HL-60 (cell line): ENCODE results near the gene ARF5.

ENCODE experiments used
- DNase-seq, 2 experiments: peaks; one replicate each; pipeline ENCODE4 v3.0.0-alpha.2; 2010 to 2020; ENCODE audit warnings: low read depth in 1 of 2, low spot score in 1 of 2
- H3K27ac ChIP-seq: fragments of 250-450 bp; sonication (Bioruptor Pico); replicated peaks from 2 replicates; pipeline ENCODE4 v1.5.1; 2020; ENCODE audit warnings: mild to moderate bottlenecking, moderate library complexity
- H3K27me3 ChIP-seq: fragments of 250-450 bp; sonication (Bioruptor Pico); 2 replicates; pipeline ENCODE4 v1.5.1; 2021; ENCODE audit warnings: mild to moderate bottlenecking, moderate library complexity; ENCODE audit not compliant: insufficient read depth, poor library complexity, severe bottlenecking
- H3K4me3 ChIP-seq: replicated peaks from 2 replicates; pipeline ENCODE4 v1.5.1; 2011; ENCODE audit warnings: mild to moderate bottlenecking, control low read depth, low read length; ENCODE audit not compliant: insufficient read depth
- GABPA ChIP-seq: IDR thresholded peaks from 2 replicates; pipeline ENCODE4 v1.6.1; 2012; ENCODE audit warnings: low read depth
- POLR2AphosphoS5 ChIP-seq: IDR thresholded peaks from 2 replicates; pipeline ENCODE4 v1.6.1; 2012; ENCODE audit warnings: low read depth
- REST ChIP-seq: IDR thresholded peaks from 2 replicates; pipeline ENCODE4 v1.6.1; 2012; ENCODE audit warnings: low read depth; ENCODE audit not compliant: insufficient replicate concordance
- SPI1 ChIP-seq: IDR thresholded peaks from 2 replicates; pipeline ENCODE4 v1.6.1; 2012; ENCODE audit warnings: low read depth, mild to moderate bottlenecking, borderline replicate concordance
- TF ChIP-seq, protein P1 (sequence below): IDR thresholded peaks from one replicate; pipeline ENCODE4 v1.5.1; 2011; ENCODE audit warnings: low read length, control low read depth, inconsistent platforms; ENCODE audit not compliant: insufficient read depth

The ARF5 gene

GRCh38 chr7:127608446-127608845 lies 20.2 kb downstream of the ARF5 start:
- DNase-seq = no peak
- TF ChIP-seq POLR2AphosphoS5 (no peak), SPI1 (no peak), REST (no peak)
- TF ChIP-seq, protein P1, sequence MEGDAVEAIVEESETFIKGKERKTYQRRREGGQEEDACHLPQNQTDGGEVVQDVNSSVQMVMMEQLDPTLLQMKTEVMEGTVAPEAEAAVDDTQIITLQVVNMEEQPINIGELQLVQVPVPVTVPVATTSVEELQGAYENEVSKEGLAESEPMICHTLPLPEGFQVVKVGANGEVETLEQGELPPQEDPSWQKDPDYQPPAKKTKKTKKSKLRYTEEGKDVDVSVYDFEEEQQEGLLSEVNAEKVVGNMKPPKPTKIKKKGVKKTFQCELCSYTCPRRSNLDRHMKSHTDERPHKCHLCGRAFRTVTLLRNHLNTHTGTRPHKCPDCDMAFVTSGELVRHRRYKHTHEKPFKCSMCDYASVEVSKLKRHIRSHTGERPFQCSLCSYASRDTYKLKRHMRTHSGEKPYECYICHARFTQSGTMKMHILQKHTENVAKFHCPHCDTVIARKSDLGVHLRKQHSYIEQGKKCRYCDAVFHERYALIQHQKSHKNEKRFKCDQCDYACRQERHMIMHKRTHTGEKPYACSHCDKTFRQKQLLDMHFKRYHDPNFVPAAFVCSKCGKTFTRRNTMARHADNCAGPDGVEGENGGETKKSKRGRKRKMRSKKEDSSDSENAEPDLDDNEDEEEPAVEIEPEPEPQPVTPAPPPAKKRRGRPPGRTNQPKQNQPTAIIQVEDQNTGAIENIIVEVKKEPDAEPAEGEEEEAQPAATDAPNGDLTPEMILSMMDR = no peak
- no peaks in the 10 kb centered on the region for H3K27me3 ChIP-seq
- H3K27ac ChIP-seq = no peak overlapping the region
- no peak overlapping the region for H3K4me3 ChIP-seq

- TF ChIP-seq POLR2AphosphoS5 (no peak), GABPA (no peak), REST (no peak), SPI1 (no peak)
- TF ChIP-seq, protein P1 = no peak
- H3K27me3 ChIP-seq = no peaks in the 10 kb centered on the region
Measured at GRCh38 chr7:127609297-127609696, 21.1 kb downstream of the ARF5 start.

DNA sequence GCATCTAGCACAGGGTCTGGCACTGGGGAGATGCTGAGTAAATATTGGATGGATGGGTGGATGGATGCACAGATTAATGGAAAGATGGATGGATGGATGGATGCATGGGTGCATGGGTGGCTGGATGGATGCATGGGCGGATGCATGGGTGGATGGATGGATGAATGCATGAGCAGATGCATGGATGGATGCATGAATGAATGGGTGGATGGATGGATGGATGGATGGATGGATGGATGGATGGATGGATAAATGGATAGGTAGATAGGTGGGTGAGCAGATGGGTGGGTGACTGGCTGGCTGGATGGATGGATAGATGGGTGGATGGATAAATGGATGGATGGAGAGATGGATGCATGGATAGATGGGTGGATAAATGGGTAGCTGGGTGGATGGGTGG lies 24.1 kb downstream of the ARF5 start:
- DNase-seq = no peak
- Histone ChIP-seq H3K27ac (no peak overlapping the region), H3K4me3 (no peak overlapping the region), H3K27me3 (peaks cover 19% of the 10 kb centered on the region)
- TF ChIP-seq REST (no peak), POLR2AphosphoS5 (no peak), SPI1 (no peak), GABPA (no peak)
- TF ChIP-seq, protein P1 = no peak

More at GRCh38 chr7:127609297-127609696, 21.1 kb downstream of the ARF5 start:
- no peak overlapping the region for H3K4me3 ChIP-seq
- no peak overlapping the region for H3K27ac ChIP-seq
- DNase-seq = no peak
